HEK293T (cell line): Measurements from ENCODE around the gene EHD4.

Source experiments
- CTCF ChIA-PET: fragments of 350-600 bp; formaldehyde crosslinking; extraction: SDS; loops from one replicate; lab custom pipeline; 2021; ENCODE audit warnings: antibody characterized with exemption, inconsistent platforms; lab: Yijun Ruan, JAX
- POLR2A ChIA-PET: fragments of 350-600 bp; formaldehyde crosslinking; extraction: SDS; loops from one replicate; lab custom pipeline; 2020; ENCODE audit warnings: antibody characterized with exemption, inconsistent platforms; lab: Yijun Ruan, JAX
- DNase-seq: peaks from one replicate; pipeline ENCODE4 v3.0.0; 2012; ENCODE audit warnings: mixed read lengths; ENCODE audit errors: extremely low spot score
- ARNT ChIP-seq: fragments of 450-650 bp; IDR thresholded peaks from 2 replicates; pipeline ENCODE4 v1.6.1; 2017; ENCODE audit warnings: mild to moderate bottlenecking
- BHLHE40 ChIP-seq: fragments of 450-650 bp; IDR thresholded peaks from 2 replicates; pipeline ENCODE4 v1.6.1; 2016; ENCODE audit warnings: mild to moderate bottlenecking, moderate library complexity, borderline replicate concordance
- CTBP1 ChIP-seq: fragments of 450-650 bp; IDR thresholded peaks from 2 replicates; pipeline ENCODE4 v1.6.1; 2016; ENCODE audit warnings: borderline replicate concordance
- ELF4 ChIP-seq: fragments of 450-650 bp; IDR thresholded peaks from 2 replicates; pipeline ENCODE4 v1.6.1; 2017; ENCODE audit warnings: antibody characterized with exemption
- FOXA1 ChIP-seq: fragments of 450-650 bp; IDR thresholded peaks from 2 replicates; pipeline ENCODE4 v1.6.1; 2016; ENCODE audit warnings: mild to moderate bottlenecking
- FOXK2 ChIP-seq: fragments of 450-650 bp; IDR thresholded peaks from 2 replicates; pipeline ENCODE4 v1.6.1; 2016; ENCODE audit warnings: mild to moderate bottlenecking
- FOXM1 ChIP-seq: fragments of 450-650 bp; IDR thresholded peaks from 2 replicates; pipeline ENCODE4 v1.6.1; 2017; ENCODE audit warnings: mild to moderate bottlenecking, borderline replicate concordance
- HDGF ChIP-seq: fragments of 450-650 bp; IDR thresholded peaks from 2 replicates; pipeline ENCODE4 v1.6.1; 2017; ENCODE audit warnings: antibody characterized with exemption, borderline replicate concordance
- L3MBTL2 ChIP-seq: fragments of 450-650 bp; conservative IDR thresholded peaks from 2 replicates; pipeline ENCODE4 v1.6.1; 2016; ENCODE audit warnings: mild to moderate bottlenecking
- LEF1 ChIP-seq: fragments of 450-650 bp; IDR thresholded peaks from 2 replicates; pipeline ENCODE4 v1.6.1; 2017; ENCODE audit warnings: mild to moderate bottlenecking, borderline replicate concordance
- NFRKB ChIP-seq: fragments of 450-650 bp; IDR thresholded peaks from 2 replicates; pipeline ENCODE4 v1.6.1; 2016; ENCODE audit warnings: mild to moderate bottlenecking, moderate library complexity
- SP1 ChIP-seq: fragments of 450-650 bp; IDR thresholded peaks from 2 replicates; pipeline ENCODE4 v1.6.1; 2017
- SUZ12 ChIP-seq: fragments of 450-650 bp; IDR thresholded peaks from 2 replicates; pipeline ENCODE4 v1.6.1; 2016; ENCODE audit warnings: mild to moderate bottlenecking
- TARDBP ChIP-seq: fragments of 450-650 bp; IDR thresholded peaks from 2 replicates; pipeline ENCODE4 v1.6.1; 2016
- ZNF384 ChIP-seq: fragments of 450-650 bp; IDR thresholded peaks from 2 replicates; pipeline ENCODE4 v1.6.1; 2016
- TF ChIP-seq, protein P1 (sequence below): fragments of 450-650 bp; IDR thresholded peaks from 2 replicates; pipeline ENCODE4 v1.6.1; 2016

The EHD4 gene

DNA sequence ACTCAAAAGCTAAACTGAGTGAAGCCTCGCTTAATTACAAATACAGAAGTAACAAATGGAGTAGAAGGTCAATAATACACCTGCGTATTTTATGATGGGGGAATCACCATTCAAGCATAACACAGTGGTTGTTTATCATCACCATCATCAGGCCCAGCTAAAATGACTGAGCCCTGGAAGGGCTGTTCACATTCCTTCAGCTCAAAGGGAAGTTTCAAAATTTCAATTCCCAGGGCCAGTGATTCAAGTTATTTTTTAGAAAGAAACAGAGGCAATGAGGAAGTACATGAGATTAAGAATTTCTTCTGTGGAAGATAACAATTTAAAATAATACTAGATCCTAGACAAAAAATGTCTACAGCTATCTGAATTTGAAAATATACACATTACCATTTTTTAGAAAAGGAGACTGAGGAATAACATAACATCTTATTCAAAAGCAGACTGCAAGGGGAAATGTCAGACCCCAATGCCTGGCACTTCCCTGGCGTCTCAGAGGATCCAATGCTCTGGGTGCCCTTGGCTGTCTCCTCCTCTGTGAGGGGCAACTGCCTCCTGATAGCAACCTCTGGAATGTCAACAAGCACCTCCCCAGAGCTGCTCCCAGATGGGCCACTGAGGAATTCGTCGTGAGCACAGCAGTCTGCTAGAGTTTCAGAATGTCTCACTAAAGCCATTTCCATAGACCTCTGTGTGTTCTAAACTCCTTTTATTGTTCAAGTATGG lies 22.8 kb downstream of the EHD4 start:
- CTCF ChIA-PET: no interaction called here
- POLR2A ChIA-PET: interaction anchor here (1.2 kb wide), 1 partner anchor 22 kb away, joined by 3 read pairs; no protein-coding TSS in a partner anchor
- DNase-seq: no peak
- no peak for TF ChIP-seq BHLHE40
- TF ChIP-seq ZNF384: no peak
- TF ChIP-seq TARDBP: no peak
- TF ChIP-seq SUZ12: no peak
- TF ChIP-seq NFRKB: no peak
- no peak for TF ChIP-seq CTBP1
- TF ChIP-seq L3MBTL2: no peak
- no peak for TF ChIP-seq ELF4
- no peak for TF ChIP-seq HDGF
- TF ChIP-seq LEF1: no peak
- TF ChIP-seq SP1: no peak
- TF ChIP-seq FOXA1: no peak
- no peak for TF ChIP-seq FOXK2
- TF ChIP-seq ARNT: no peak
- TF ChIP-seq FOXM1: no peak
- TF ChIP-seq, protein P1, sequence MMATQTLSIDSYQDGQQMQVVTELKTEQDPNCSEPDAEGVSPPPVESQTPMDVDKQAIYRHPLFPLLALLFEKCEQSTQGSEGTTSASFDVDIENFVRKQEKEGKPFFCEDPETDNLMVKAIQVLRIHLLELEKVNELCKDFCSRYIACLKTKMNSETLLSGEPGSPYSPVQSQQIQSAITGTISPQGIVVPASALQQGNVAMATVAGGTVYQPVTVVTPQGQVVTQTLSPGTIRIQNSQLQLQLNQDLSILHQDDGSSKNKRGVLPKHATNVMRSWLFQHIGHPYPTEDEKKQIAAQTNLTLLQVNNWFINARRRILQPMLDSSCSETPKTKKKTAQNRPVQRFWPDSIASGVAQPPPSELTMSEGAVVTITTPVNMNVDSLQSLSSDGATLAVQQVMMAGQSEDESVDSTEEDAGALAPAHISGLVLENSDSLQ: no peak

DNA sequence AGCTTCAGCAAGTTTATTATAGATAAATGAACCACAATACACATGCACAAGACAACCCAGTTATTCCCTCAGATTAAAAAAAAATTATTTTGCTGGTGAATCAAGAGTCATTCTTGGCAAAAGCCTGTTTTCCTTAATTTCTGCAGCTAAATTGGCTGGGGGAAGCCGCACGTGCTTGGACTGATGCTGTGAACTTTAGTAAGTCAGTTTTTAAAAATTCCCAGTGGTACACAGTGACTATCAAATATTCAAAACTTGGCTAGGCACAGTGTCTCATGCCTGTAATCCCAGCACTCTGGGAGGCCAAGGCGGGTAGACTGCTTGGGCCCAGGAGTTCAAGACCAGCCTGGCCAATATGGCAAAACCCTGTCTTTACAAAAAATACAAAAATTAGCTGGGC lies 23.9 kb downstream of the EHD4 start:
- POLR2A ChIA-PET: no interaction called here
- CTCF ChIA-PET: no interaction called here

DNA sequence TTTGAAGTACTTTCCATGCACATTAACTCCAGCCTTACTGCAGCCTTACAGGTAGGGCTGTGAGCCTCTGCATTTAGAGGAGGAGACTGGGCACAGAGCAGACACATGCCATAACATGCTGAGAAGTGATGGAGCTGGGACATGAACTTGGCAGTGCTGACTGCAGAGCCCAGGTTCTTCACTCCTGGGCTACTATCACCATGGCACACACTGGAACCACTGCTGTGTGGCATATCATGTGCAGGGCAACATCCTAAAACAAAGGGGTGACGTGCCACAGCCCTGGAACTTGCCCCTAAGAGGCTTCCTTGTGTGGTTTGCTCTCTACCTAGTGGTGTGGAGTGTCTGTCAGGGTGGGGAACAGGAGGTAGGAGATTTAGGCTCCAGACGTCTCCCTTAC lies 25.4 kb downstream of the EHD4 start:
- DNase-seq: no peak
- ChIA-PET CTCF (no interaction called here), POLR2A (no interaction called here)
- TF ChIP-seq FOXM1 (no peak), ELF4 (no peak), FOXA1 (no peak), CTBP1 (no peak), HDGF (no peak), SP1 (no peak), ZNF384 (no peak), NFRKB (no peak), TARDBP (no peak), BHLHE40 (no peak), SUZ12 (no peak), LEF1 (no peak), L3MBTL2 (no peak), ARNT (no peak), FOXK2 (no peak)

More for the DNA sequence above, 23.9 kb downstream of the EHD4 start:
- TF ChIP-seq FOXK2 (no peak), HDGF (no peak), ELF4 (no peak), L3MBTL2 (no peak), ARNT (no peak), CTBP1 (no peak), SP1 (no peak), FOXM1 (no peak), SUZ12 (no peak), ZNF384 (no peak), NFRKB (no peak), BHLHE40 (no peak), TARDBP (no peak), FOXA1 (no peak), LEF1 (no peak)
- TF ChIP-seq, protein P1: no peak
- no peak for DNase-seq

DNA sequence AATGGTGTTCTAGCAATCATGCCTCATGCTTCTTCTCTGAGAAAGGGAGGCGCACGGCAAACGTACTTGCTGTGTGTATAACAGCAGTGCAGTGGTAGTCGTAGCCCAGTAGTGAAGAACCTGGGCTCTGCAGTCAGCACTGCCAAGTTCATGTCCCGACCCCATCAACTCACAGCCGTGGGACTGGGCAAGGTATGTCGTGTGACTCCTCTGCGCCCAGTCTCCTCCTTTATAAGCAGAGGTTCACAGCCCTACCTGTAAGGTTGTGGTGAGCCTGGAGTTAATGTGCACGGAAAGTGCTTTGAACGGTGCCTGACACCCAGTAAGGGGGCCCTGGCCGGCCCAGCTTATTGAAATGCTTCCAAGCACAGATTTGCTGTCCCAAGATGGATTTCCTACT lies 26.6 kb downstream of the EHD4 start:
- no peak for TF ChIP-seq SP1
- TF ChIP-seq ZNF384: no peak
- no peak for TF ChIP-seq LEF1
- no peak for TF ChIP-seq FOXA1
- TF ChIP-seq ARNT: no peak
- no peak for TF ChIP-seq TARDBP
- no peak for TF ChIP-seq SUZ12
- no peak for TF ChIP-seq L3MBTL2
- TF ChIP-seq ELF4: no peak
- no peak for TF ChIP-seq FOXM1
- TF ChIP-seq FOXK2: no peak
- no peak for TF ChIP-seq CTBP1
- TF ChIP-seq NFRKB: no peak
- TF ChIP-seq BHLHE40: no peak
- TF ChIP-seq, protein P1: no peak
- no peak for TF ChIP-seq HDGF
- POLR2A ChIA-PET: no interaction called here
- no peak for DNase-seq
- CTCF ChIA-PET: no interaction called here

DNA sequence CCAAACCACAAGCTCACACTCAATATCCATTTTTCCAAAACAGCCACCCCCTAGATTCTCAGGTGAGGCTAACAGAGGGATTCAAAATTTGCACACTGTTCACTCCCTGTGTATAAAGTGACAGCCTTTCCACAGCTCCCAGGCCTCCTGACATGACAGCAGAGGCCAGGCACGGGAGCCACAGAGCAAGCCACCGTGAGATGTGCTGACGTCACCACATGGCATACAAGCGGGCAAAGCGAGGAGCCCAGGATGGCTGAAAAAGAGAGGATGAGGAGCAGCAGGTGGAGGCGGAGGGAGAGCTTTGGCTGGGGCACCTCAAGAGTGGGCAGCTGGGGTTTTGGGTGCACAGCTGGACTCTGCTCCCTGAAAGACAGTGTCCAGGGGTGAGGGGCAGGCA lies 27.1 kb downstream of the EHD4 start:
- POLR2A ChIA-PET: no interaction called here
- no peak for DNase-seq
- CTCF ChIA-PET: no interaction called here
- no peak for TF ChIP-seq FOXK2
- TF ChIP-seq, protein P1: no peak
- TF ChIP-seq CTBP1: no peak
- no peak for TF ChIP-seq LEF1
- no peak for TF ChIP-seq SP1
- no peak for TF ChIP-seq FOXA1
- TF ChIP-seq ELF4: no peak
- no peak for TF ChIP-seq HDGF
- TF ChIP-seq ARNT: no peak
